Breast epithelium (tissue), 3 donors: Measurements from ENCODE around the gene RFLNA.

Experiments
- POLR2AphosphoS5 ChIP-seq, 3 donors: sonication (generic); formaldehyde crosslinking; IDR thresholded peaks; one replicate each; pipeline ENCODE4 v1.6.1; 2017; ENCODE audit warnings: antibody characterized with exemption in 3 of 3
- TF ChIP-seq, protein P1 (sequence below), 3 donors: fragments of 450-650 bp; IDR thresholded peaks; one replicate each; pipeline ENCODE4 v1.5.1; 2016 to 2017; ENCODE audit warnings: antibody characterized with exemption in 3 of 3, mild to moderate bottlenecking in 3 of 3, moderate library complexity in 3 of 3

DNA sequence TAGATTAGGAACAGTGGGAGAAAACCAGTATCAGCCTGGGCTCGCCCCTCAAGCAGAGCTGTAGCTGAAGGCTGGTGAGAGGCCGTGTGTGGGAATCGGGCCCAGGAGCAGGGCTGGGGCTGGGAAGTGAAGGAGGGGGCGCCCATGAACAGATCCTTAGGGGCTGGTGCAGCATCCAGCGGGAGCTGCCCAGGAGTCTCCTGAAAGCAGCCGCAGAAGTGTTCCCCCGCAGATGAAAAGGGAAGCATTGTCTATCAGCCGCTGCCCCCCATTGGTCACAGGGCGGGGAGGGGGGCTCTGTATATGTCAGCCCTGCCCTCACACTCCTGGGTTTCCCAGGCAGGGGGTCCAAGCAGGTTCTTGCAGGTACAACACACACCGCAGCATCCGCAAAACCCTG is 15.6 kb upstream of the RFLNA start:
- TF ChIP-seq, protein P1, sequence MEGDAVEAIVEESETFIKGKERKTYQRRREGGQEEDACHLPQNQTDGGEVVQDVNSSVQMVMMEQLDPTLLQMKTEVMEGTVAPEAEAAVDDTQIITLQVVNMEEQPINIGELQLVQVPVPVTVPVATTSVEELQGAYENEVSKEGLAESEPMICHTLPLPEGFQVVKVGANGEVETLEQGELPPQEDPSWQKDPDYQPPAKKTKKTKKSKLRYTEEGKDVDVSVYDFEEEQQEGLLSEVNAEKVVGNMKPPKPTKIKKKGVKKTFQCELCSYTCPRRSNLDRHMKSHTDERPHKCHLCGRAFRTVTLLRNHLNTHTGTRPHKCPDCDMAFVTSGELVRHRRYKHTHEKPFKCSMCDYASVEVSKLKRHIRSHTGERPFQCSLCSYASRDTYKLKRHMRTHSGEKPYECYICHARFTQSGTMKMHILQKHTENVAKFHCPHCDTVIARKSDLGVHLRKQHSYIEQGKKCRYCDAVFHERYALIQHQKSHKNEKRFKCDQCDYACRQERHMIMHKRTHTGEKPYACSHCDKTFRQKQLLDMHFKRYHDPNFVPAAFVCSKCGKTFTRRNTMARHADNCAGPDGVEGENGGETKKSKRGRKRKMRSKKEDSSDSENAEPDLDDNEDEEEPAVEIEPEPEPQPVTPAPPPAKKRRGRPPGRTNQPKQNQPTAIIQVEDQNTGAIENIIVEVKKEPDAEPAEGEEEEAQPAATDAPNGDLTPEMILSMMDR (IDR thresholded peaks at IDR 0.05), result no peak
- no peak for TF ChIP-seq POLR2AphosphoS5 (IDR thresholded peaks at IDR 0.05)
